ENCODE data around the gene GSC.

DNA sequence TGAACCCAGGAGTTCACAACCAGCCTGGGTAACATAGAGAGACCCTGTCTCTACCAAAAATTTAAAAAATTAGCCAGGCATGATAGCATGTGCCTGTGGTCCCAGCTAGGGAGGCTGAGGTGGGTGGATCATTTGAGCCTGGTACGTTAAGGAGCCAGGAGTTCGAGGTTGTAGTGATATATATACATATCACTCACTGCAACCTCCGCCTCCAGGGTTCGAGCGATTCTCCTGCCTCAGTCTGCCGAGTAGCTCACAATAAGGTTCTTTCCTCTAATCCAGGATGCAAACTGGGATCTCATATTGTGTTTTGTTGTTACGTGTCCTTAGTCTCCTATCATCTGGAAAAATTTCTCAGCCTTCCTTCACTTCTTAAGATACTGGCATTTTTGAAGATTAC is 24.0 kb upstream of the GSC start:
- TF ChIP-seq, protein P1, sequence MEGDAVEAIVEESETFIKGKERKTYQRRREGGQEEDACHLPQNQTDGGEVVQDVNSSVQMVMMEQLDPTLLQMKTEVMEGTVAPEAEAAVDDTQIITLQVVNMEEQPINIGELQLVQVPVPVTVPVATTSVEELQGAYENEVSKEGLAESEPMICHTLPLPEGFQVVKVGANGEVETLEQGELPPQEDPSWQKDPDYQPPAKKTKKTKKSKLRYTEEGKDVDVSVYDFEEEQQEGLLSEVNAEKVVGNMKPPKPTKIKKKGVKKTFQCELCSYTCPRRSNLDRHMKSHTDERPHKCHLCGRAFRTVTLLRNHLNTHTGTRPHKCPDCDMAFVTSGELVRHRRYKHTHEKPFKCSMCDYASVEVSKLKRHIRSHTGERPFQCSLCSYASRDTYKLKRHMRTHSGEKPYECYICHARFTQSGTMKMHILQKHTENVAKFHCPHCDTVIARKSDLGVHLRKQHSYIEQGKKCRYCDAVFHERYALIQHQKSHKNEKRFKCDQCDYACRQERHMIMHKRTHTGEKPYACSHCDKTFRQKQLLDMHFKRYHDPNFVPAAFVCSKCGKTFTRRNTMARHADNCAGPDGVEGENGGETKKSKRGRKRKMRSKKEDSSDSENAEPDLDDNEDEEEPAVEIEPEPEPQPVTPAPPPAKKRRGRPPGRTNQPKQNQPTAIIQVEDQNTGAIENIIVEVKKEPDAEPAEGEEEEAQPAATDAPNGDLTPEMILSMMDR (IDR thresholded peaks at IDR 0.05): no peak
- no peak for TF ChIP-seq POLR2A (IDR thresholded peaks at IDR 0.05)

Measured in uterus (tissue), 2 donors.